HepG2 (cell line): Measurements from ENCODE around the gene USE1. TPM values are rescaled to one million over a fixed set of nuclear protein-coding genes. Genes with fewer than 3 reads are reported as not detected.

Experiments used
- CERS6 ChIP-seq: sonication (generic); formaldehyde crosslinking; IDR thresholded peaks from 2 replicates; pipeline ENCODE4 v1.5.0; 2020; ENCODE audit warnings: missing genetic modification reagents
- CTCF ChIP-seq: sonication (generic); formaldehyde crosslinking; IDR thresholded peaks from 2 replicates; pipeline ENCODE4 v1.5.0; 2020; ENCODE audit warnings: mild to moderate bottlenecking, missing genetic modification reagents, moderate library complexity
- DRAP1 ChIP-seq: IDR thresholded peaks from 2 replicates; pipeline ENCODE4 v1.6.1; 2016; ENCODE audit warnings: missing genetic modification reagents, missing compliant biosample characterization
- FOXM1 ChIP-seq: sonication (generic); formaldehyde crosslinking; IDR thresholded peaks from 2 replicates; pipeline ENCODE4 v1.5.0; 2020; ENCODE audit warnings: missing genetic modification reagents
- GPN1 ChIP-seq: sonication (generic); formaldehyde crosslinking; IDR thresholded peaks from 2 replicates; pipeline ENCODE4 v1.5.1; 2020; ENCODE audit warnings: missing genetic modification reagents, borderline replicate concordance
- HCFC1 ChIP-seq: fragments of 150-350 bp; IDR thresholded peaks from 2 replicates; pipeline ENCODE4 v1.6.1; 2014; ENCODE audit warnings: low read depth, low read length
- HHEX ChIP-seq: IDR thresholded peaks from 2 replicates; pipeline ENCODE4 v1.6.1; 2016; ENCODE audit warnings: control low read depth
- HIVEP1 ChIP-seq: sonication (generic); formaldehyde crosslinking; IDR thresholded peaks from 2 replicates; pipeline ENCODE4 v1.4.0; 2020; ENCODE audit warnings: mild to moderate bottlenecking, missing genetic modification reagents
- HOXD1 ChIP-seq: sonication (generic); formaldehyde crosslinking; IDR thresholded peaks from 2 replicates; pipeline ENCODE4 v1.5.0; 2020; ENCODE audit warnings: missing genetic modification reagents
- ISL2 ChIP-seq: sonication (generic); formaldehyde crosslinking; IDR thresholded peaks from 2 replicates; pipeline ENCODE4 v1.5.0; 2020; ENCODE audit warnings: missing genetic modification reagents
- KLF13 ChIP-seq: sonication (generic); formaldehyde crosslinking; IDR thresholded peaks from 2 replicates; pipeline ENCODE4 v1.4.0; 2020; ENCODE audit warnings: mild to moderate bottlenecking, missing genetic modification reagents
- NCOA2 ChIP-seq: sonication (generic); formaldehyde crosslinking; IDR thresholded peaks from 2 replicates; pipeline ENCODE4 v1.8.0; 2022; ENCODE audit warnings: inconsistent platforms
- NKX3-1 ChIP-seq: sonication (generic); formaldehyde crosslinking; IDR thresholded peaks from 2 replicates; pipeline ENCODE4 v1.5.0; 2020; ENCODE audit warnings: missing genetic modification reagents
- NR2C2 ChIP-seq: sonication (generic); formaldehyde crosslinking; IDR thresholded peaks from 2 replicates; pipeline ENCODE4 v1.4.0; 2020; ENCODE audit warnings: missing genetic modification reagents, mild to moderate bottlenecking, moderate library complexity, borderline replicate concordance
- PAF1 ChIP-seq: IDR thresholded peaks from 2 replicates; pipeline ENCODE4 v1.6.1; 2016; ENCODE audit warnings: missing genetic modification reagents, missing compliant biosample characterization
- SP5 ChIP-seq: IDR thresholded peaks from 2 replicates; pipeline ENCODE4 v1.6.1; 2016; ENCODE audit warnings: low read depth, borderline replicate concordance
- STAG1 ChIP-seq: sonication (generic); formaldehyde crosslinking; IDR thresholded peaks from 2 replicates; pipeline ENCODE4 v1.4.0; 2020; ENCODE audit warnings: missing genetic modification reagents
- TFAP4 ChIP-seq: sonication (generic); IDR thresholded peaks from 2 replicates; pipeline ENCODE4 v1.6.1; 2016; ENCODE audit warnings: low read depth, borderline replicate concordance
- ZFP36 ChIP-seq: fragments of 150-350 bp; IDR thresholded peaks from 2 replicates; pipeline ENCODE4 v1.6.1; 2018; ENCODE audit warnings: borderline replicate concordance, low read length, low read depth; ENCODE audit not compliant: partially characterized antibody
- ZNF234 ChIP-seq: sonication (generic); formaldehyde crosslinking; conservative IDR thresholded peaks from 2 replicates; pipeline ENCODE4 v1.5.1; 2020; ENCODE audit warnings: mild to moderate bottlenecking, missing genetic modification reagents
- ZNF44 ChIP-seq: sonication (generic); formaldehyde crosslinking; IDR thresholded peaks from 2 replicates; pipeline ENCODE4 v1.5.1; 2020; ENCODE audit warnings: mild to moderate bottlenecking, missing genetic modification reagents
- ZNF567 ChIP-seq: sonication (generic); formaldehyde crosslinking; IDR thresholded peaks from 2 replicates; pipeline ENCODE4 v1.8.1; 2023; ENCODE audit warnings: mild to moderate bottlenecking, missing genetic modification reagents, borderline replicate concordance
- ZNF576 ChIP-seq: sonication (generic); formaldehyde crosslinking; IDR thresholded peaks from 2 replicates; pipeline ENCODE4 v1.4.0; 2020; ENCODE audit warnings: mild to moderate bottlenecking, missing genetic modification reagents
- ZNF678 ChIP-seq: sonication (generic); formaldehyde crosslinking; IDR thresholded peaks from 2 replicates; pipeline ENCODE4 v1.4.0; 2020; ENCODE audit warnings: mild to moderate bottlenecking, missing genetic modification reagents
- ZNF768 ChIP-seq: sonication (generic); formaldehyde crosslinking; IDR thresholded peaks from 2 replicates; pipeline ENCODE4 v1.4.0; 2020; ENCODE audit warnings: missing genetic modification reagents
- ZNF780A ChIP-seq: sonication (generic); formaldehyde crosslinking; IDR thresholded peaks from 2 replicates; pipeline ENCODE4 v1.8.0; 2022; ENCODE audit warnings: mild to moderate bottlenecking, missing genetic modification reagents, moderate library complexity
- ZNF878 ChIP-seq: sonication (generic); formaldehyde crosslinking; IDR thresholded peaks from 2 replicates; pipeline ENCODE4 v1.8.1; 2023; ENCODE audit warnings: mild to moderate bottlenecking, missing genetic modification reagents, moderate library complexity
- polyA plus RNA-seq, 8 experiments: library from polyadenylated mRNA; depleted of rRNA in 3 of 8; stranded (reverse) in 7 of 8; unstranded in 1 of 8; fragments of >200 nt; fragmentation: Illumina TruSeq in 4 of 8; extraction: Trizol in 4 of 8; gene quantifications; 2 replicates each; pipeline versions ENCODE4 v1.2.1 to v1.2.3, GENCODE V29; 2011 to 2016; ENCODE audit warnings: low read depth in 4 of 8, missing spikeins in 1 of 8, mixed read lengths in 1 of 8; ENCODE audit not compliant: insufficient read depth in 1 of 8
- total RNA-seq, 5 experiments: library from RNA; depleted of rRNA; stranded (reverse); fragments of >200 nt; fragmentation: Illumina TruSeq; extraction: Trizol; gene quantifications; 2 replicates each; pipeline ENCODE4 v1.2.3, GENCODE V29; 2016; ENCODE audit warnings: low read depth in 1 of 5

The USE1 gene
- total and polyA plus RNA-seq, 2 of the 13 experiments (the other 11 are each of a cell fraction or from before 2014, with no cell fraction given) = 9.9 to 17.6 TPM

GRCh38 chr19:17246681-17247425 lies 31.7 kb downstream of the USE1 start (continued):
- no peak for TF ChIP-seq CERS6
- no peak for TF ChIP-seq HOXD1 (CRISPR knock-in tag)
- TF ChIP-seq ISL2 = no peak; the same call in 1 of the 2 replicates
- TF ChIP-seq STAG1 (CRISPR knock-in tag) = no peak
- no peak for TF ChIP-seq GPN1 (CRISPR knock-in tag)
- no peak for TF ChIP-seq PAF1
- no peak for TF ChIP-seq ZNF44
- TF ChIP-seq HHEX (CRISPR knock-in tag) = no peak
- TF ChIP-seq ZNF768 (CRISPR knock-in tag) = peak; percentile 48; the same call in 1 of the 2 replicates
- 0 out of 2 replicates have a peak, but pooled peaks have one; percentile 12 for TF ChIP-seq SP5 (CRISPR knock-in tag)
- TF ChIP-seq NR2C2 (CRISPR knock-in tag) = peak; percentile 92
- TF ChIP-seq CTCF (CRISPR knock-in tag) = no peak
- TF ChIP-seq HCFC1 = no peak
- no peak; the same call in 1 of the 2 replicates for TF ChIP-seq NCOA2 (CRISPR knock-in tag)
- no peak for TF ChIP-seq NKX3-1
- no peak for TF ChIP-seq ZNF780A (CRISPR knock-in tag)
- no peak for TF ChIP-seq ZNF878 (CRISPR knock-in tag)
- TF ChIP-seq ZNF576 (CRISPR knock-in tag) = no peak
- TF ChIP-seq ZNF678 (CRISPR knock-in tag) = no peak
- TF ChIP-seq TFAP4 = no peak
- no peak for TF ChIP-seq ZNF234 (CRISPR knock-in tag)
- TF ChIP-seq FOXM1 (CRISPR knock-in tag) = no peak
- TF ChIP-seq HIVEP1 (CRISPR knock-in tag) = no peak
- no peak for TF ChIP-seq KLF13 (CRISPR knock-in tag)
- TF ChIP-seq DRAP1 (CRISPR knock-in tag) = peak; percentile 23; the same call in 1 of the 2 replicates
- TF ChIP-seq ZNF567 (CRISPR knock-in tag) = no peak
- no peak for TF ChIP-seq ZFP36
